HEK293T (cell line): ENCODE results near the gene LMF1.

Source experiments
- CTCF ChIA-PET: fragments of 350-600 bp; formaldehyde crosslinking; extraction: SDS; loops from one replicate; lab custom pipeline; 2021; ENCODE audit warnings: antibody characterized with exemption, inconsistent platforms; lab: Yijun Ruan, JAX
- POLR2A ChIA-PET: fragments of 350-600 bp; formaldehyde crosslinking; extraction: SDS; loops from one replicate; lab custom pipeline; 2020; ENCODE audit warnings: antibody characterized with exemption, inconsistent platforms; lab: Yijun Ruan, JAX
- DNase-seq: peaks from one replicate; pipeline ENCODE4 v3.0.0; 2012; ENCODE audit warnings: mixed read lengths; ENCODE audit errors: extremely low spot score
- ARNT ChIP-seq: fragments of 450-650 bp; IDR thresholded peaks from 2 replicates; pipeline ENCODE4 v1.6.1; 2017; ENCODE audit warnings: mild to moderate bottlenecking
- BHLHE40 ChIP-seq: fragments of 450-650 bp; IDR thresholded peaks from 2 replicates; pipeline ENCODE4 v1.6.1; 2016; ENCODE audit warnings: mild to moderate bottlenecking, moderate library complexity, borderline replicate concordance
- CTBP1 ChIP-seq: fragments of 450-650 bp; IDR thresholded peaks from 2 replicates; pipeline ENCODE4 v1.6.1; 2016; ENCODE audit warnings: borderline replicate concordance
- ELF4 ChIP-seq: fragments of 450-650 bp; IDR thresholded peaks from 2 replicates; pipeline ENCODE4 v1.6.1; 2017; ENCODE audit warnings: antibody characterized with exemption
- FOXA1 ChIP-seq: fragments of 450-650 bp; IDR thresholded peaks from 2 replicates; pipeline ENCODE4 v1.6.1; 2016; ENCODE audit warnings: mild to moderate bottlenecking
- FOXK2 ChIP-seq: fragments of 450-650 bp; IDR thresholded peaks from 2 replicates; pipeline ENCODE4 v1.6.1; 2016; ENCODE audit warnings: mild to moderate bottlenecking
- FOXM1 ChIP-seq: fragments of 450-650 bp; IDR thresholded peaks from 2 replicates; pipeline ENCODE4 v1.6.1; 2017; ENCODE audit warnings: mild to moderate bottlenecking, borderline replicate concordance
- HDGF ChIP-seq: fragments of 450-650 bp; IDR thresholded peaks from 2 replicates; pipeline ENCODE4 v1.6.1; 2017; ENCODE audit warnings: antibody characterized with exemption, borderline replicate concordance
- L3MBTL2 ChIP-seq: fragments of 450-650 bp; conservative IDR thresholded peaks from 2 replicates; pipeline ENCODE4 v1.6.1; 2016; ENCODE audit warnings: mild to moderate bottlenecking
- LEF1 ChIP-seq: fragments of 450-650 bp; IDR thresholded peaks from 2 replicates; pipeline ENCODE4 v1.6.1; 2017; ENCODE audit warnings: mild to moderate bottlenecking, borderline replicate concordance
- NFRKB ChIP-seq: fragments of 450-650 bp; IDR thresholded peaks from 2 replicates; pipeline ENCODE4 v1.6.1; 2016; ENCODE audit warnings: mild to moderate bottlenecking, moderate library complexity
- SP1 ChIP-seq: fragments of 450-650 bp; IDR thresholded peaks from 2 replicates; pipeline ENCODE4 v1.6.1; 2017
- SUZ12 ChIP-seq: fragments of 450-650 bp; IDR thresholded peaks from 2 replicates; pipeline ENCODE4 v1.6.1; 2016; ENCODE audit warnings: mild to moderate bottlenecking
- TARDBP ChIP-seq: fragments of 450-650 bp; IDR thresholded peaks from 2 replicates; pipeline ENCODE4 v1.6.1; 2016
- ZNF384 ChIP-seq: fragments of 450-650 bp; IDR thresholded peaks from 2 replicates; pipeline ENCODE4 v1.6.1; 2016
- TF ChIP-seq, protein P1 (sequence below): fragments of 450-650 bp; IDR thresholded peaks from 2 replicates; pipeline ENCODE4 v1.6.1; 2016

LMF1 gene

DNA sequence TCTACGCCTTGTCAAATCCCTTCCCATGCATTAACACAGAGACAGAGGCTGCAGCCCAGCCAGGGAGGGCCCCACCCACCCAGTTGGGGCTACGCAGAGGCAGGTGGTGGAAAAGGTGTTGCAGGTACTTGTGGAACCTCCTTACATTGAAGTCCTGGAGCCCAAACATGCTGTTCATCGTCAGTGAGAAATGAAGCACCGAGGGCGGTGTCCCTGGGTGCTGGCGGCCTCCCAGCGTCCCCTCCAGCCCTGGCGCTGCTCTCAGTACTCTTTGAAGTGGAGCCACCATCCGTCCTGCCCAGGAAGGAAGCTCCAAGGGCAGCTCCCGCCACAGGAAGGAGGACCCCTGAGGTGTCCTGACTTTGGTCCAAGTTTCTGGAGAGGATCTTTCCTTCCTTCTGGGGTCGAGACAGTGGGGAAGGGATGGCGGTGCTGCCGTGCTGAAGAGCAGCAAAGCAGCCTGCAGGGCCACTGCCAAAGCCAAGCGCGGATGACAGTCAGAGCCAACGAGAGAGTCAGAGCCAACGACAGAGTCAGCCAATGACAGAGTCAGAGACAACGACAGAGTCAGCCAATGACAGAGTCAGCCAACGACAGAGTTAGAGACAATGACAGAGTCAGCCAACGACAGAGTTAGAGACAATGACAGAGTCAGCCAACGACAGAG lies 23.4 kb downstream of the LMF1 start:
- POLR2A ChIA-PET: no interaction called here
- TF ChIP-seq SUZ12 (no peak), TARDBP (no peak), LEF1 (no peak), FOXK2 (no peak), SP1 (no peak), ELF4 (no peak), HDGF (no peak), CTBP1 (no peak), FOXA1 (no peak), BHLHE40 (no peak), ZNF384 (no peak)
- DNase-seq: no peak

DNA sequence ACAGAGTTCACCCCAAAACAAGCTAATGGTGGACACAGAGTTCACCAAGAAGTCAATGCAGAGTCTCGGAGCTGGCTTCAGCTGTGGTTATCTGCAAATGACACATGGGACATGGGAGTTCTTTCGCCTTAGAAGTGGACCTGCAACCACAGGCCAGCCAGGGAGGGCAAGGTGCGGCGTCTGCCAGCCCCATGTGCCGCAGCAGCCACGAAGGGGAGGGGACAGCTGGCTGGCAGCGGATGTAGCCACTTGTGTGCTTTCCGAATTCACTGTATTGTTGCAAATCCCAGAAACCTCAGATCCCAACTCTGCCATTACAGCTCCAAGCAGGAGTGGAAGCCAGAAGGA lies 24.8 kb downstream of the LMF1 start:
- TF ChIP-seq CTBP1 (no peak), SP1 (no peak)
- CTCF ChIA-PET: no interaction called here
- POLR2A ChIA-PET: no interaction called here
- no peak for DNase-seq

More for the DNA sequence above, 23.4 kb downstream of the LMF1 start:
- CTCF ChIA-PET: no interaction called here

DNA sequence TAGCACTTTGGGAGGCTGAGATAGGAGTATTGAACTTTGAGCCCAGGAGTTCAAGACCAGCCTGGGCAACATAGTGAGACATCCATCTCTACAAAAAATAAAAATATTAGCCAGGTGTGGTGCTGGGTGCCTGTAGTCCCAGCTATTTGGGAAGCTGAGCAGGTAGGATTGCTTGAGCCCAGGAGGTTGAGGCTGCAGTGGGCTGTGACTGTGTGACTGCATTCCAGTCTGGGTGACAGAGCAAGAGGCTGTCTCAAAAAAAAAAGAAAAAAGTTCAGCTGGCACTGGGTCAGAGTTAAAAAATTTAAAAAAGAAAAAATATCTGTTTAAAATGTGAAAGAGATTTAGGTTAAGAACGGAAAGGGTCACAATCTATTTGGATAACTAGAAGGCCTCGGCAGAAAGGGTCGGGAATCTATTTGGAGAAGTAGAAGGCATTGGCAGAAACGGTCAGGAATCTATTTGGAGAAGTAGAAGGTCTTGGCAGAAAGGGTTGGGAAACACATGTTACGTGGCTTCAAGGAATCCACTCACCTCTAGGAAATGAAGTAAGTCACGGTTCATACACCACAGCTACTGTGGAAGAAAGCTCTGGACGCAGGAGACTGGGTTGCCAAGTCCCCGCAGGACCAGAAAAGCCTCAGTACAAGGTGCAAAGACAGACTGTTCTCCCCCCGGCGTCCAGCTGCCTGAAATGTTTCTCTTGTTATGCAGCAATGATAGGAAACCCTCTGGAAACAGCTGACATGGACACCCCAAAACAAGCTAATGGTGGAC lies 25.3 kb downstream of the LMF1 start:
- CTCF ChIA-PET: no interaction called here
- DNase-seq: no peak

DNA sequence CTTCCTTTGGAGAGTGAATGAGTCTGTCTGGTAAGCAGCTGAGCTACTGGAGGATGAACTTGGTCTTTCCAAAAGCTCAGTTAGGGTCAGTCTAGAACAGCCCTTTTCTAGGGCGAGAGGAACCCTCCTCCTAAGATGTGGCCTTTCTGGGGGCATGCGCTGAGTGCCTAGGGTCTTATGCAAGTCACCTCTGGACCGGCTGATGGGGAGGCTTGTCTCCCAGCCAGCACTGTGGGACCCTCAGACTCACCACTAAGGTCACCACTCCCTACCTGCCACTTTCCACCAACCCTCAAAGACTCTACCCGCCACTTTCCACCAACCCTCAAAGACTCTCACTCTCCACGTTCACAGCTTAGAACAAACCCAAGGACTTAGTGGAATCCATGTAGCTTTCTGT lies 26.8 kb downstream of the LMF1 start:
- TF ChIP-seq SP1 (no peak), ELF4 (no peak), TARDBP (no peak)
- no peak for DNase-seq
- POLR2A ChIA-PET: no interaction called here
- CTCF ChIA-PET: no interaction called here

More for the DNA sequence above, 25.3 kb downstream of the LMF1 start:
- POLR2A ChIA-PET: no interaction called here
- TF ChIP-seq BHLHE40 (no peak), SUZ12 (no peak), CTBP1 (no peak), L3MBTL2 (no peak), HDGF (no peak), TARDBP (no peak), LEF1 (no peak), FOXA1 (no peak), ELF4 (no peak), SP1 (no peak), FOXM1 (no peak), ARNT (no peak), NFRKB (no peak), ZNF384 (no peak), FOXK2 (no peak)
- TF ChIP-seq, protein P1, sequence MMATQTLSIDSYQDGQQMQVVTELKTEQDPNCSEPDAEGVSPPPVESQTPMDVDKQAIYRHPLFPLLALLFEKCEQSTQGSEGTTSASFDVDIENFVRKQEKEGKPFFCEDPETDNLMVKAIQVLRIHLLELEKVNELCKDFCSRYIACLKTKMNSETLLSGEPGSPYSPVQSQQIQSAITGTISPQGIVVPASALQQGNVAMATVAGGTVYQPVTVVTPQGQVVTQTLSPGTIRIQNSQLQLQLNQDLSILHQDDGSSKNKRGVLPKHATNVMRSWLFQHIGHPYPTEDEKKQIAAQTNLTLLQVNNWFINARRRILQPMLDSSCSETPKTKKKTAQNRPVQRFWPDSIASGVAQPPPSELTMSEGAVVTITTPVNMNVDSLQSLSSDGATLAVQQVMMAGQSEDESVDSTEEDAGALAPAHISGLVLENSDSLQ: no peak

DNA sequence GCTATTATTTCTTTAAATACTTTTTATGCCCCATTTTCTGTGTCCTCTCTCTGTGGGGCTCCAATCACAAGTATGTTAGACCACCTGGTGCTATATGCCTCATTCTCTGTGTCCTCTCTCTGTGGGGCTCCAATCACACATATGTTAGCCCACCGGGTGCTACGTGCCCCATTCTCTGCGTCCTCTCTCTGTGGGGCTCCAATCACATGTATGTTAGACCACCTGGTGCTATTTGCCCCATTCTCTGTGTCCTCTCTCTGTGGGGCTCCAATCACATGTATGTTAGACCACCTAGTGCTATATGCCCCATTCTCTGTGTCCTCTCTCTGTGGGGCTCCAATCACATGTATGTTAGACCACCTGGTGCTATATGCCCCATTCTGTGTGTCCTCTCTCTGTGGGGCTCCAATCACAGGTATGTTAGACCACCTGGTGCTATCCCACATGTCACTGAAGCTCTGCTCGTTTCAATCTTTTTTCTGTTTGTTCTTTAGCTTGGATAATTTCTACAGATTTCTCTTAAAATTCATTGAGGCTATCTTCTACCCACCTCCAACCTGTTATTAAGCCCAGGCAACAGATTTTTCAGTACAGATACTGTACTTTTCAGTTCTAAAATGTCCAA lies 28.2 kb downstream of the LMF1 start:
- TF ChIP-seq LEF1: no peak
- no peak for DNase-seq
- ChIA-PET POLR2A (no interaction called here), CTCF (no interaction called here)

DNA sequence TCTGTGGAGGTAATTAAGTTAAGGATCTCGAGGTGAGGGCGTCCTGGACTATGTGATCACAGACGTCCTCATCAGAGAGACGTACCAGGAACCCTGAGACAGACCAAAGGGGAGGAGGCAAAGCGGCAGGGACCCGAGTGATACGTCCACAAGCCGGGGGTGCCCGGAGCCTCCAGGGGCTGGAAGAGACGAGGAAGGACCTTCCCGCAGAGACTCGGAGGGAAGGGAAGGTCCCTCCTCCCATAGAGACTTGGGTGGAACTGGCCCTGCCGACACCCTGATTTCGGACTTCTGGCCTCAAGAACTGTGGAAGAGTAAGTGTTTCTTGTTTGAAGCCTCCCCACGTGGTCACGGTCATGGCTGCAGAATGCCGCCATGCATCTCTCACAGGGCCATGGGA lies 30.8 kb downstream of the LMF1 start:
- ChIA-PET POLR2A (no interaction called here), CTCF (no interaction called here)
- DNase-seq: no peak
- no peak for TF ChIP-seq LEF1
- TF ChIP-seq BHLHE40: no peak
- TF ChIP-seq ARNT: no peak
- TF ChIP-seq FOXA1: no peak
- TF ChIP-seq NFRKB: no peak
- TF ChIP-seq, protein P1: no peak
- TF ChIP-seq TARDBP: no peak
- no peak for TF ChIP-seq SP1
- TF ChIP-seq CTBP1: no peak
- no peak for TF ChIP-seq FOXM1
- TF ChIP-seq L3MBTL2: no peak
- TF ChIP-seq SUZ12: no peak
- TF ChIP-seq FOXK2: no peak

DNA sequence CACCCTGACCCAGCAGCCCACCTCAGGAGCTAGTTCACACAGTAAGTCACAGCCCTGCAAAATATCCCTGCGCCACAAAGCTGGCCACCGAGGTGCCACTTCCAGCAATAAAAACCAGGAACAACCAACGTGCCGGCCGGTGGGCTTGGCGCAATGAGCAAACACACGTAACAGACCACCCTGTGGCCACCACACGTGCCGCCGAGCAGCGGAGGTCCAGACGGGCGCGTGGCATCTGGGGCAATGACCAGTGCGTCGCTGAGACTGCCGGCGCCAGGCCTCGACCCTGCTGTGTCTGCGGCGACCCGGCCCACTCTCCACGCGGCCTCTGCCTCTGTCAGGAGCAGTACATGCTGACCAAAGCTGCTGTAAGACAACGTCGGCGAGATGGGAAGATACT lies 31.5 kb downstream of the LMF1 start:
- CTCF ChIA-PET: no interaction called here
- TF ChIP-seq ELF4: no peak
- no peak for TF ChIP-seq LEF1
- no peak for TF ChIP-seq TARDBP
- no peak for DNase-seq
- POLR2A ChIA-PET: no interaction called here
